ENCODE data around the gene PHF19.

Gene PHF19

GRCh38 chr9:120869726-120870125 is 7.3 kb downstream of the PHF19 start:
- no peak for FAIRE-seq

- no peak for FAIRE-seq
Measured at GRCh38 chr9:120869360-120869687, 7.7 kb downstream of the PHF19 start.

GRCh38 chr9:120868676-120869359 is 8.2 kb downstream of the PHF19 start:
- FAIRE-seq = no peak

- FAIRE-seq = no peak
Measured at GRCh38 chr9:120868339-120868675, 8.7 kb downstream of the PHF19 start.

GRCh38 chr9:120867676-120868338 is 9.2 kb downstream of the PHF19 start:
- FAIRE-seq = no peak

- no peak for FAIRE-seq
Measured at GRCh38 chr9:120866651-120867050, 10.3 kb downstream of the PHF19 start.

- FAIRE-seq = no peak
Measured at GRCh38 chr9:120865809-120866208, 11.2 kb downstream of the PHF19 start.

- FAIRE-seq = no peak
Measured at GRCh38 chr9:120865176-120865575, 11.8 kb downstream of the PHF19 start.

- no peak for FAIRE-seq
Measured at GRCh38 chr9:120864719-120865118, 12.3 kb downstream of the PHF19 start.

GRCh38 chr9:120863833-120864232 is 13.2 kb downstream of the PHF19 start:
- FAIRE-seq = no peak

- no peak for FAIRE-seq
Measured at GRCh38 chr9:120862452-120862851, 14.5 kb downstream of the PHF19 start.

- FAIRE-seq = no peak
Measured at GRCh38 chr9:120861935-120862334, 15.1 kb downstream of the PHF19 start.

GRCh38 chr9:120860083-120860482 is 16.9 kb downstream of the PHF19 start:
- no peak for FAIRE-seq

GRCh38 chr9:120859361-120859760 is 17.6 kb downstream of the PHF19 start:
- FAIRE-seq = no peak

- FAIRE-seq = no peak
Measured at GRCh38 chr9:120857902-120858301, 19.1 kb downstream of the PHF19 start.

GRCh38 chr9:120857481-120857880 is 19.5 kb downstream of the PHF19 start:
- FAIRE-seq = no peak

- FAIRE-seq = no peak
Measured at GRCh38 chr9:120856700-120857099, 20.3 kb downstream of the PHF19 start.

GRCh38 chr9:120855827-120856670 is 20.9 kb downstream of the PHF19 start:
- FAIRE-seq = no peak

GRCh38 chr9:120854596-120855327 is 22.2 kb downstream of the PHF19 start:
- FAIRE-seq = no peak

- FAIRE-seq = no peak
Measured at GRCh38 chr9:120853198-120853597, 23.8 kb downstream of the PHF19 start.

GRCh38 chr9:120852240-120853010 is 24.6 kb downstream of the PHF19 start:
- FAIRE-seq = no peak

GRCh38 chr9:120851449-120851848 is 25.5 kb downstream of the PHF19 start:
- FAIRE-seq = no peak

- FAIRE-seq = no peak
Measured at GRCh38 chr9:120850315-120850714, 26.7 kb downstream of the PHF19 start.
